HepG2 (cell line): ENCODE results near the gene HYPK. TPM values are rescaled to one million over a fixed set of nuclear protein-coding genes. Genes with fewer than 3 reads are reported as not detected.

Experiments
- AKNA ChIP-seq: sonication (generic); formaldehyde crosslinking; IDR thresholded peaks from 2 replicates; pipeline ENCODE4 v1.4.0; 2020; ENCODE audit warnings: missing genetic modification reagents, borderline replicate concordance
- FOXO4 ChIP-seq: sonication (generic); formaldehyde crosslinking; conservative IDR thresholded peaks from 2 replicates; pipeline ENCODE4 v1.8.1; 2023; ENCODE audit warnings: missing genetic modification reagents
- KDM2A ChIP-seq: sonication (generic); formaldehyde crosslinking; IDR thresholded peaks from 2 replicates; pipeline ENCODE4 v1.4.0; 2020; ENCODE audit warnings: low read depth, missing genetic modification reagents, borderline replicate concordance
- MAX ChIP-seq: IDR thresholded peaks from 2 replicates; pipeline ENCODE4 v1.6.1; 2012; ENCODE audit warnings: inconsistent platforms
- MYPOP ChIP-seq: sonication (generic); formaldehyde crosslinking; IDR thresholded peaks from 2 replicates; pipeline ENCODE4 v1.8.1; 2023; ENCODE audit warnings: mild to moderate bottlenecking, moderate library complexity, missing genetic modification reagents
- NFYB ChIP-seq: sonication (generic); formaldehyde crosslinking; IDR thresholded peaks from 2 replicates; pipeline ENCODE4 v1.4.0; 2020; ENCODE audit warnings: missing genetic modification reagents
- NR2F6 ChIP-seq, 2 experiments: IDR thresholded peaks; 2 replicates each; pipeline ENCODE4 v1.6.1; 2016; ENCODE audit warnings: antibody characterized with exemption in 1 of 2, mild to moderate bottlenecking in 1 of 2
- ZBTB46 ChIP-seq: sonication (generic); formaldehyde crosslinking; IDR thresholded peaks from 2 replicates; pipeline ENCODE4 v1.4.0; 2020; ENCODE audit warnings: mild to moderate bottlenecking, missing genetic modification reagents, borderline replicate concordance
- ZNF512B ChIP-seq: sonication (generic); formaldehyde crosslinking; IDR thresholded peaks from 2 replicates; pipeline ENCODE4 v1.5.1; 2020; ENCODE audit warnings: missing genetic modification reagents, mild to moderate bottlenecking, borderline replicate concordance
- ZNF737 ChIP-seq: sonication (generic); formaldehyde crosslinking; IDR thresholded peaks from 2 replicates; pipeline ENCODE4 v1.5.0; 2020; ENCODE audit warnings: missing genetic modification reagents, mild to moderate bottlenecking, borderline replicate concordance
- ZNF782 ChIP-seq: sonication (generic); formaldehyde crosslinking; IDR thresholded peaks from 2 replicates; pipeline ENCODE4 v1.4.0; 2020; ENCODE audit warnings: missing genetic modification reagents, mild to moderate bottlenecking, borderline replicate concordance
- ZXDC ChIP-seq: sonication (generic); formaldehyde crosslinking; IDR thresholded peaks from 2 replicates; pipeline ENCODE4 v1.5.0; 2020; ENCODE audit warnings: mild to moderate bottlenecking, missing genetic modification reagents
- polyA plus RNA-seq, 8 experiments: library from polyadenylated mRNA; depleted of rRNA in 3 of 8; stranded (reverse) in 7 of 8; unstranded in 1 of 8; fragments of >200 nt; fragmentation: Illumina TruSeq in 4 of 8; extraction: Trizol in 4 of 8; gene quantifications; 2 replicates each; pipeline versions ENCODE4 v1.2.1 to v1.2.3, GENCODE V29; 2011 to 2016; ENCODE audit warnings: low read depth in 4 of 8, missing spikeins in 1 of 8, mixed read lengths in 1 of 8; ENCODE audit not compliant: insufficient read depth in 1 of 8
- total RNA-seq, 5 experiments: library from RNA; depleted of rRNA; stranded (reverse); fragments of >200 nt; fragmentation: Illumina TruSeq; extraction: Trizol; gene quantifications; 2 replicates each; pipeline ENCODE4 v1.2.3, GENCODE V29; 2016; ENCODE audit warnings: low read depth in 1 of 5

Gene HYPK
- total and polyA plus RNA-seq, 2 of the 13 experiments (the other 11 are each of a cell fraction or from before 2014, with no cell fraction given) = 13.5 to 16.5 TPM

- TF ChIP-seq FOXO4 (no peak), MAX (peak; percentile 85), NR2F6 (IDR thresholded peaks at IDR 0.05) (no peak), NR2F6 (CRISPR knock-in tag; IDR thresholded peaks at IDR 0.05) (no peak), MYPOP (CRISPR knock-in tag) (no peak), AKNA (CRISPR knock-in tag) (no peak), ZXDC (CRISPR knock-in tag) (no peak), ZBTB46 (CRISPR knock-in tag) (peak; percentile 55; the same call in 1 of the 2 replicates), NFYB (CRISPR knock-in tag) (peak; percentile 17; the same call in 1 of the 2 replicates), KDM2A (CRISPR knock-in tag) (no peak; the same call in 1 of the 2 replicates), ZNF737 (CRISPR knock-in tag) (no peak), ZNF782 (CRISPR knock-in tag) (peak; percentile 86; the same call in 1 of the 2 replicates), ZNF512B (no peak)
Measured at GRCh38 chr15:43777267-43777914, 23.0 kb upstream of the HYPK start (continued).
